Fibroblast of lung (primary cell): ENCODE data around the gene IDH1. TPM values are rescaled to one million over a fixed set of nuclear protein-coding genes. Genes with fewer than 3 reads are reported as not detected.
"Not testable (repeated sequence)": the region's sequence is repeated elsewhere in the genome, so short reads cannot be mapped to it uniquely, and the experiment has no call there.

Experiments used
- DNase-seq, 2 donors: peaks; one replicate each; pipeline versions ENCODE4 v3.0.0 to v3.0.0-alpha.2; 2010; ENCODE audit warnings: low read depth in 2 of 2
- H2AFZ ChIP-seq: 2 replicates; pipeline ENCODE4 v1.5.1; 2012; ENCODE audit warnings: low read length, control low read depth, inconsistent platforms
- H3K27ac ChIP-seq: 2 replicates; pipeline ENCODE4 v1.5.1; 2011; ENCODE audit warnings: low read length, control low read depth; ENCODE audit not compliant: insufficient read depth
- H3K27me3 ChIP-seq: 2 replicates; pipeline ENCODE4 v1.5.1; 2011; ENCODE audit warnings: mild to moderate bottlenecking, low read length; ENCODE audit not compliant: control insufficient read depth, insufficient read depth
- H3K36me3 ChIP-seq: 2 replicates; pipeline ENCODE4 v1.5.1; 2011; ENCODE audit warnings: low read length; ENCODE audit not compliant: control insufficient read depth, insufficient read depth
- H3K4me1 ChIP-seq: 2 replicates; pipeline ENCODE4 v1.5.1; 2011; ENCODE audit warnings: low read length; ENCODE audit not compliant: control insufficient read depth, insufficient read depth; ENCODE audit errors: extremely low read depth
- H3K4me2 ChIP-seq: 2 replicates; pipeline ENCODE4 v1.5.1; 2011; ENCODE audit warnings: low read length, control low read depth; ENCODE audit not compliant: insufficient read depth; ENCODE audit errors: extremely low read depth
- H3K4me3 ChIP-seq, 4 experiments: fragments of 200-600 bp in 1 of 4; sonication (generic) in 1 of 4; replicated peaks in 1 of 4; 2 replicates each; pipeline ENCODE4 v1.5.1; 2011 to 2016; ENCODE audit warnings: low read length in 4 of 4, low read depth in 3 of 4, mild to moderate bottlenecking in 3 of 4, control low read depth in 2 of 4, inconsistent platforms in 1 of 4, mixed read lengths in 1 of 4; ENCODE audit not compliant: insufficient read depth in 1 of 4; ENCODE audit errors: control extremely low read depth in 1 of 4
- H3K79me2 ChIP-seq: 2 replicates; pipeline ENCODE4 v1.5.1; 2012; ENCODE audit warnings: mild to moderate bottlenecking, low read length, inconsistent platforms; ENCODE audit not compliant: control insufficient read depth, insufficient read depth
- H3K9ac ChIP-seq: 2 replicates; pipeline ENCODE4 v1.5.1; 2011; ENCODE audit warnings: mild to moderate bottlenecking, low read length, control low read depth; ENCODE audit not compliant: insufficient read depth
- H3K9me3 ChIP-seq: 2 replicates; pipeline ENCODE4 v1.5.1; 2012; ENCODE audit warnings: low read depth, low read length; ENCODE audit not compliant: control insufficient read depth, insufficient read depth
- H4K20me1 ChIP-seq: 2 replicates; pipeline ENCODE4 v1.5.1; 2011; ENCODE audit warnings: low read length; ENCODE audit not compliant: control insufficient read depth, insufficient read depth; ENCODE audit errors: extremely low read depth
- EZH2 ChIP-seq: IDR thresholded peaks from 2 replicates; pipeline ENCODE4 v1.5.1; 2012; ENCODE audit warnings: low read length, control low read depth, mild to moderate bottlenecking; ENCODE audit errors: missing control alignments
- polyA plus RNA-seq, 2 donors: library from polyadenylated mRNA; depleted of rRNA in 1 of 2; stranded (reverse) in 1 of 2; unstranded in 1 of 2; fragments of >200 nt; gene quantifications; 2 replicates each; pipeline ENCODE4 v1.2.1, GENCODE V29; 2011 to 2012; ENCODE audit warnings: missing spikeins in 1 of 2
- total RNA-seq: library from RNA; depleted of rRNA; stranded (reverse); fragments of >200 nt; gene quantifications from 2 replicates; pipeline ENCODE4 v1.2.1, GENCODE V29; 2014
- TF ChIP-seq, protein P1 (sequence below), 2 donors: IDR thresholded peaks in 1 of 2; conservative IDR thresholded peaks in 1 of 2; 1 replicate in 1 of 2; 2 replicates in 1 of 2; pipeline ENCODE4 v1.5.1; 2011 to 2012; ENCODE audit warnings: low read length in 2 of 2, control low read depth in 1 of 2, inconsistent platforms in 1 of 2, low read depth in 1 of 2, mild to moderate bottlenecking in 1 of 2

IDH1 gene
- total and polyA plus RNA-seq, 2 donors (not counting 1 experiment from before 2014, with no cell fraction given), result 199 to 378 TPM

DNA sequence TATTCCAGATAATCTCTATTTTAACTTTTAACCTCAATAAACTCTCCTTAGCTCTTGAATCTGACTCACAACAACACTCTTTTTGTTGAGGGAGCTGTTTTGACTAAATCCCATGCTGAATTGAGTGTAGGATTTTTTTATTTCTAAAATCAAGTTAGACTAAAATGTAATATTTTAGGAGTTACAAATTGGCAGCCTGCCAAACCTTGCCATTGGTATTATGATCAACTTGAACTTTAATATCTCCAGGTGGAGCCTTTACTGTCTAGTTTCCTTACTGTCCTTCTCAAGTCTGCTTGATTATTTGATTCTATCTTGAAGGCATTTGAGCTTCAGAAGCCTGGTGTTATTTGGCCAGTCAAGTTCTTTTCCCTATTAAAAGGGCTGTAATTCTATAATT lies 19.9 kb upstream of the IDH1 start:
- Histone ChIP-seq H3K27me3 (no peaks in the 10 kb centered on the region), H4K20me1 (no peaks in the 10 kb centered on the region), H3K9ac (no peak overlapping the region), H3K27ac (no peak overlapping the region), H3K36me3 (peaks cover 3% of the 10 kb centered on the region), H3K9me3 (no peaks in the 10 kb centered on the region), H3K4me3 (no peak overlapping the region), H3K79me2 (peaks cover 6% of the 10 kb centered on the region), H3K4me2 (no peak overlapping the region), H3K4me1 (no peaks in the 10 kb centered on the region), H2AFZ (no peak overlapping the region)
- DNase-seq, result no peak
- TF ChIP-seq EZH2, result no peak
- TF ChIP-seq, protein P1, sequence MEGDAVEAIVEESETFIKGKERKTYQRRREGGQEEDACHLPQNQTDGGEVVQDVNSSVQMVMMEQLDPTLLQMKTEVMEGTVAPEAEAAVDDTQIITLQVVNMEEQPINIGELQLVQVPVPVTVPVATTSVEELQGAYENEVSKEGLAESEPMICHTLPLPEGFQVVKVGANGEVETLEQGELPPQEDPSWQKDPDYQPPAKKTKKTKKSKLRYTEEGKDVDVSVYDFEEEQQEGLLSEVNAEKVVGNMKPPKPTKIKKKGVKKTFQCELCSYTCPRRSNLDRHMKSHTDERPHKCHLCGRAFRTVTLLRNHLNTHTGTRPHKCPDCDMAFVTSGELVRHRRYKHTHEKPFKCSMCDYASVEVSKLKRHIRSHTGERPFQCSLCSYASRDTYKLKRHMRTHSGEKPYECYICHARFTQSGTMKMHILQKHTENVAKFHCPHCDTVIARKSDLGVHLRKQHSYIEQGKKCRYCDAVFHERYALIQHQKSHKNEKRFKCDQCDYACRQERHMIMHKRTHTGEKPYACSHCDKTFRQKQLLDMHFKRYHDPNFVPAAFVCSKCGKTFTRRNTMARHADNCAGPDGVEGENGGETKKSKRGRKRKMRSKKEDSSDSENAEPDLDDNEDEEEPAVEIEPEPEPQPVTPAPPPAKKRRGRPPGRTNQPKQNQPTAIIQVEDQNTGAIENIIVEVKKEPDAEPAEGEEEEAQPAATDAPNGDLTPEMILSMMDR (conservative IDR thresholded peaks at IDR 0.05 in 1 of 2, IDR thresholded peaks at IDR 0.05 in 1 of 2; ENCODE audit: low read depth in 1 of 2, low read length in 2 of 2), result no peak

DNA sequence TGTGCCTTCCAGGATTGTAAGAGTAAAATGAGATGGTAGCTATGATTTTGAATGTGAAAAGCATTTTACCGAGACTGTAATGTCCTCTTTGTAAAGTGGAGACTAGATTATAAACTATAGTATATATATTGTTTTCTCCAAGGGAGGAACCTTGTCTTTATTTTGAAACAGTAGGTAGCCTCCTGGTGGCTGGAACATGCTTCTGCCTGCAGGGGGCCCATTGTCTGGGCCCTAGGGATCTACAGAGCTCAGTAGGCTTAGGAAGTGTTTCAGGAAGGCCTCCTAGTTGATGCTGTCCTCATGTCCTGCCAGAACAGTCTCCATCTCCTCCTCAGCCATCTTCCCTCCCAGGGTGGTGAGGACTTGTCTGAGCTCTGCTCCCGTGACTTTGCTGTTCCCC lies 14.2 kb upstream of the IDH1 start:
- Histone ChIP-seq H3K27me3 (no peaks in the 10 kb centered on the region), H2AFZ (no peak overlapping the region), H3K79me2 (peaks cover 42% of the 10 kb centered on the region), H3K9me3 (no peaks in the 10 kb centered on the region), H3K36me3 (no peaks in the 10 kb centered on the region), H3K4me2 (no peak overlapping the region), H3K4me1 (peaks cover 5% of the 10 kb centered on the region), H3K27ac (no peak overlapping the region), H3K9ac (no peak overlapping the region), H3K4me3 (no peak overlapping the region), H4K20me1 (no peaks in the 10 kb centered on the region)
- no peak for TF ChIP-seq EZH2
- TF ChIP-seq, protein P1 (conservative IDR thresholded peaks at IDR 0.05 in 1 of 2, IDR thresholded peaks at IDR 0.05 in 1 of 2; ENCODE audit: low read depth in 1 of 2, low read length in 2 of 2), result peak in 1 of 2 donors; percentile 20
- no peak for DNase-seq

DNA sequence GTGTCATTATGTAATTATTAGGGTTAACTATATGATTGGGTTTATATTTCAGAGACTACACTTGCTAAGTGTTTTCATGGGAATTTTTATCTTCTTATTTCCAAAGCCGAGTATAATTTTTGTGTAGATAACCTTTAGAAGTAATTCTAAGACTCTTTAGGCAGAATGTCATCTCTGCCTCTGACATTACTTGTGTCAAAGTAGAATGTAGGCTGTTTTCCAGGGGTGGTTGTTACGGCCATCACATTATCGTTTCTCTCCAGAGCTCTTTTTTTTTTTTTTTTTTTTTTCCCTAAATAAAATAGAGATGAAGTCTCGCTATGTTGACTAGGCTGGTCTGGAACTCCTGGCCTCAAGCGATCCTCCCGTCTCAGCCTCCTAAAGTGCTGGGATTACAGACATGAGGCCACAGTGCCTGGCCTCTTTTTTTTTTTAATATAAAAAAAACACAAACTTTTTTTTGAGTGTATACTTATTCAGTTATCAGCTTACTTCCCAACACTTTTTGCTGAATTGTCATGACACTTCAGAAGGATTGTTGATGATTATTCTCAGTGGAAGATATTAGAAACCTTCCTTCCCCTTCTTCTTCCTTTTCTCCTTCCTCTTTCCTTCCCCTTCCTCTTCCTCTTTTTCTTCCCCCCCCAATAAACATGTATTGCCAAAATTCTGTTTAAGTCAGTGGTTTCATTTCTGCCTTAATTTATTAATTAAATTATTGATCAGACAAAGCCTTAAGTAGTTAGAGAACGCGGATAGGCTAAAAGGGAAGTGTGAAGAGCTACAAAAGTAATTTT lies 13.5 kb upstream of the IDH1 start:
- no peak overlapping the region for H2AFZ ChIP-seq
- H3K27ac ChIP-seq, result no peak overlapping the region
- H3K4me1 ChIP-seq, result peaks cover 5% of the 10 kb centered on the region
- H3K27me3 ChIP-seq, result no peaks in the 10 kb centered on the region
- H3K79me2 ChIP-seq, result peaks cover 42% of the 10 kb centered on the region
- no peak for TF ChIP-seq EZH2
- TF ChIP-seq, protein P1 (conservative IDR thresholded peaks at IDR 0.05 in 1 of 2, IDR thresholded peaks at IDR 0.05 in 1 of 2; ENCODE audit: low read depth in 1 of 2, low read length in 2 of 2), result no peak
- no peak overlapping the region for H3K9ac ChIP-seq
- H3K4me2 ChIP-seq, result peak overlapping the region; percentile 74
- DNase-seq, result no peak
- H3K4me3 ChIP-seq, result peak overlapping the region in 3 of 4 experiments; percentile 74 to 94 (median 93)
- no peaks in the 10 kb centered on the region for H3K36me3 ChIP-seq
- no peaks in the 10 kb centered on the region for H3K9me3 ChIP-seq
- no peaks in the 10 kb centered on the region for H4K20me1 ChIP-seq

DNA sequence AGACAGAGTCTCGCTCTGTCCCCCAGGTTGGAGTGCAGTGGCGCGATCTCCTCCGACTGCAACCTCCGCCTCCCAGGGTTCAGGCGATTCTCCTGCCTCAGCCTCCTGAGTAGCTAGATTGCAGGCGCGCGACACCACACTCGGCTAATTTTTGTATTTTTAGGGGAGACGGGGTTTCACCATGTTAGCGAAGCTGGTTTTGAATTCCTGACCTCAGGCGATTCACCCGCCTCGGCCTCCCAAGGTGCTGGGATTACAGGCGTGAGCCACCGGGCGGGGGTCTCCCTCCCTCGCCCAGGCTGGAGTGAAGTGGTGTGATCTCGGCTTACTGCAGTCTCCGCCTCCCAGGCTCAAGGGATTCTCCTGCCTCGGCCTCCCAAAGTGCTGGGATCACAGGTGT lies 12.7 kb upstream of the IDH1 start:
- Histone ChIP-seq H3K27ac (peak overlapping the region; percentile 96), H3K79me2 (peaks cover 42% of the 10 kb centered on the region), H3K4me3 (peak overlapping the region; percentile 74 to 94 (median 90)), H3K4me2 (peak overlapping the region; percentile 74)
- H3K4me1 ChIP-seq, H2AFZ ChIP-seq, H3K27me3 ChIP-seq, H4K20me1 ChIP-seq, DNase-seq, H3K9ac ChIP-seq, H3K9me3 ChIP-seq, H3K36me3 ChIP-seq: not testable (repeated sequence)
